ENCODE measurements around the gene DGCR6L. TPM values are rescaled to one million over a fixed set of nuclear protein-coding genes. Genes with fewer than 3 reads are reported as not detected.
"Not testable (repeated sequence)": the region's sequence is repeated elsewhere in the genome, so short reads cannot be mapped to it uniquely, and the experiment has no call there.

DGCR6L gene
- total and polyA plus RNA-seq, 2 of the 4 experiments (the other 2 are of a cell fraction) = 65.4 to 80.4 TPM

DNA sequence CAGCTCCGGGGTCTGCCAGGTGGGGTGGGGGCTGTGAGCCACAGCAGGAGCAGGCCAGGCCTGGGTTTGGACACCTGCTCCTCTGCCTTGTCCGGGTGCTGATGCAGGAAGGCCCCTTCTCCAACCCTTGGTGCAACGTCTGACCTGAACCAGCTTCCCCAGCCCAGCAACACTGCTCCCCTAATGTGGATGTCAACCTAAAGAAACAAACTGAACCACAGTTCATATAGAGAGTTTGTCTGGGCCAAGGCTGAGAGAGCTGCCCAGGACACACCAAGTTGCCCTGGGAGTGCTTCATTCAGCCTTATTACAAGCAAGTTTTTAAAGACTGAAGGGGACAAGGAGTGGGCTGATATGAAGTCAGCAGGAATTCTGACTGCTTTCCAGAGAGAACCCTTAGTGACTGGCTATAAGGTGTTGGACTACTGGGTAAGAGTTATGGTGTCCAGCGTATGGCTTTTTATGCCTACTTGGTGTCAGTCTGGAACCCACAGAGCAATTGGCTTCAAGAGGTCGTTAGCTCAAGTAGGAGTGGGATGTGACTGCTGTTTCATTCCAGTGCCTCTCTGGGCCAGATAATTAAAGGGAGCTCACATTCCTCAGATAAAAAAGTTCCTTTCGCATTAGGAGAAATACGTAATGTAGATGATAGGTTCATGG lies 1.8 kb upstream of the DGCR6L start:
- H3K56ac ChIP-seq (ENCODE audit: extremely low read depth, insufficient read depth, low read length); H2BK120ac ChIP-seq (ENCODE audit: low read depth, low read length); H3K27me3 ChIP-seq (ENCODE audit: control insufficient read depth, insufficient read depth, low read length); H2BK20ac ChIP-seq (ENCODE audit: low read depth, low read length); ATAC-seq (ENCODE audit: low read depth); CTCF ChIA-PET; H2BK5ac ChIP-seq (ENCODE audit: low read depth, low read length, poor library complexity, severe bottlenecking); H3K4me3 ChIP-seq (ENCODE audit: insufficient read depth, low read depth, low read length); dilution Hi-C loops (cut with HindIII; ENCODE audit: low sequenced_read_pairs, unreplicated experiment); H2BK15ac ChIP-seq (ENCODE audit: low read depth, low read length); H3K36me3 ChIP-seq (ENCODE audit: control insufficient read depth, insufficient read depth, low read length); BruUV-seq (replicated peaks); H3K4me2 ChIP-seq (ENCODE audit: low read depth, low read length); POLR2A ChIA-PET (ENCODE audit: unreplicated experiment); H4K91ac ChIP-seq (ENCODE audit: insufficient read depth, low read depth, low read length); H2AFZ ChIP-seq (replicated peaks; ENCODE audit: low read length, poor library complexity); DNase-seq; H2AK9ac ChIP-seq (replicated peaks; ENCODE audit: low read depth, low read length, poor library complexity); H3K4ac ChIP-seq (ENCODE audit: low read depth, low read length); H3K27ac ChIP-seq (ENCODE audit: insufficient read depth, low read length); H3K9ac ChIP-seq (ENCODE audit: low read depth, low read length); H3K18ac ChIP-seq (ENCODE audit: low read depth, low read length); H3K9me3 ChIP-seq (ENCODE audit: control insufficient read depth, insufficient read depth, low read length); in situ Hi-C loops (cut with MboI; ENCODE audit: low sequenced_read_pairs); H4K5ac ChIP-seq (ENCODE audit: low read depth, low read length); H3K23ac ChIP-seq (ENCODE audit: low read depth, low read length): not testable (repeated sequence)
- Histone ChIP-seq H3K4me1 (ENCODE audit: control insufficient read depth, insufficient read depth, low read length) (peaks cover 24% of the 10 kb centered on the region), H3K14ac (replicated peaks; ENCODE audit: low read depth, low read length) (peak overlapping the region; percentile 8; the same call in 1 of the 2 replicates), H3K79me1 (ENCODE audit: low read depth in 1 of 2, low read length in 2 of 2) (peaks cover 24 to 64% of the 10 kb centered on the region in 2 experiments), H3K9me1 (ENCODE audit: insufficient read depth, low read length) (peaks cover 23% of the 10 kb centered on the region), H4K8ac (ENCODE audit: low read depth in 2 of 2, low read length in 2 of 2) (peak overlapping the region in 1 of 2 experiments; percentile 42; a peak in 1 of 4 replicates), H2AK5ac (ENCODE audit: low read depth, low read length) (peak overlapping the region; percentile 40), H4K20me1 (ENCODE audit: insufficient read depth, low read length) (peaks cover 21% of the 10 kb centered on the region)
- intact Hi-C loops (cut with micrococcal nuclease) = loop anchor here (2.0 kb wide), 1 partner anchor 73 kb away; the partner anchor contains the start of gene ZNF74
- WGBS, 2 experiments (ENCODE audit: extremely low coverage in 2 of 2, insufficient read length in 1 of 2) = 77% methylated on average over 2 of the region's 7 CpGs; no CpG with 5 or more reads in 1 of the 2 experiments

DNA sequence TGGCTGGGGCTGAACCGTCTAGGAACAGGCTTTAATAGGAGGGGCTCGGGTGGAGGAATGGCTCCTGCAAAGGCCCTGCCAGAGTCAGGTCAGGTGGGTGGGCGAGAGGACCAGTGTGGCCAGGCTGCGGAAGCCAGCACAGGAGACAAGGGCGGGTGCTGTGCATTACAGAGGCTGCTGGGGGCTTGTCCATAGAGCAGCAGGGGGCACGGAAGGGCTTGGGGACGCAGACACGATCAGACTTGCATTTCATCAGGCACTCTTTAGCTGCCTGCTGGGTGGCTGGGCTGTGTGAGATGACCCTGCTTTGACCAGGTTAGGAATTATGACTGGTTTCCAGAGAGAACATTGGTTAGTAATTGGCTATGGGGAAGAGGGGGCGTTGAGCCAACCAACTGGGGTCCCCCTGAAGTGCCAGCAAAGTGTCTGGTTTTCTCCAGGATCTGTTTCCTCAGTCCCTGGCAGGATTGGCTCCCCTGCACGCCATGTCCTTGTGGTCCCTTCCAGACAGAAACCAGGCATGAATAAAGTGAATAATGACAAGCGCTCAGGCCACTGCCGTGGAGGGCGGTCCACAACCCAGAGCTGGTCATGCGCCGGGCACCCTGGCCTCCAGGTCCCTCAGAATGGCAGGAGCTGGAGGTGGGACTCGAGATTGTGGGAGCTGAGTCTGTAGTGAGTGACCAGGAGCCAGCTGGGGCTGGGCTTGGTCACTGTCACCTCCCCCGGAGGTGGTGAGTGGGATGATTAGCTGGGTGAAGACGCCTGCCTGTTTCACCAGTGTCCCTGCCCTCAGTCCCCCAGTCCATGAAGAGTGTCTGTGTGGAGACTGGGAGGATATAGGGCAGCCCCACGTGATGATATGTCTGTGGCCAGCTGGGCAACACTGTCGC lies 1.0 kb upstream of the DGCR6L start:
- H2BK20ac ChIP-seq (ENCODE audit: low read depth, low read length); DNase-seq: not testable (repeated sequence)
- intact Hi-C loops (cut with micrococcal nuclease) = loop anchor here (2.0 kb wide), 1 partner anchor 74 kb away; the partner anchor contains the start of gene ZNF74

More for the DNA sequence above, 1.0 kb upstream of the DGCR6L start:
- H3K27ac ChIP-seq (ENCODE audit: insufficient read depth, low read length) = peak overlapping the region; percentile 96
- H2BK15ac ChIP-seq (ENCODE audit: low read depth, low read length); H3K27me3 ChIP-seq (ENCODE audit: control insufficient read depth, insufficient read depth, low read length); CTCF ChIA-PET; POLR2A ChIA-PET (ENCODE audit: unreplicated experiment); in situ Hi-C loops (cut with MboI; ENCODE audit: low sequenced_read_pairs); ATAC-seq (ENCODE audit: low read depth); H3K36me3 ChIP-seq (ENCODE audit: control insufficient read depth, insufficient read depth, low read length); H3K56ac ChIP-seq (ENCODE audit: extremely low read depth, insufficient read depth, low read length); dilution Hi-C loops (cut with HindIII; ENCODE audit: low sequenced_read_pairs, unreplicated experiment); H3K9me3 ChIP-seq (ENCODE audit: control insufficient read depth, insufficient read depth, low read length): not testable (repeated sequence)
- H3K9me1 ChIP-seq (ENCODE audit: insufficient read depth, low read length) = peaks cover 23% of the 10 kb centered on the region
- H3K4me2 ChIP-seq (ENCODE audit: low read depth, low read length) = peak overlapping the region; percentile 94
- peak overlapping the region; percentile 22 for H3K18ac ChIP-seq (ENCODE audit: low read depth, low read length)
- peak overlapping the region; percentile 59; the same call in 1 of the 2 replicates for H2BK120ac ChIP-seq (ENCODE audit: low read depth, low read length)
- peak overlapping the region; percentile 72 to 87; a peak in 3 of 4 replicates for H4K8ac ChIP-seq (ENCODE audit: low read depth in 2 of 2, low read length in 2 of 2)
- peak overlapping the region; percentile 98 for H3K4me3 ChIP-seq (ENCODE audit: insufficient read depth, low read depth, low read length)
- peaks cover 24 to 65% of the 10 kb centered on the region in 2 experiments for H3K79me1 ChIP-seq (ENCODE audit: low read depth in 1 of 2, low read length in 2 of 2)
- H4K20me1 ChIP-seq (ENCODE audit: insufficient read depth, low read length) = peaks cover 21% of the 10 kb centered on the region
- H3K4me1 ChIP-seq (ENCODE audit: control insufficient read depth, insufficient read depth, low read length) = peaks cover 24% of the 10 kb centered on the region
- peak overlapping the region; percentile 96 for H3K9ac ChIP-seq (ENCODE audit: low read depth, low read length)
- H3K14ac ChIP-seq (replicated peaks; ENCODE audit: low read depth, low read length) = peak overlapping the region; percentile 95
- 3% methylated on average over 6 of the region's 20 CpGs; no CpG with 5 or more reads in 1 of the 2 experiments for WGBS, 2 experiments (ENCODE audit: extremely low coverage in 2 of 2, insufficient read length in 1 of 2)
- H2BK5ac ChIP-seq (ENCODE audit: low read depth, low read length, poor library complexity, severe bottlenecking) = peak overlapping the region; percentile 90
- BruUV-seq (replicated peaks) = TSS peak; percentile 50
- H3K23ac ChIP-seq (ENCODE audit: low read depth, low read length) = peak overlapping the region; percentile 49; the same call in 1 of the 2 replicates
- H4K5ac ChIP-seq (ENCODE audit: low read depth, low read length) = peak overlapping the region; percentile 91
- H4K91ac ChIP-seq (ENCODE audit: insufficient read depth, low read depth, low read length) = peak overlapping the region; percentile 80
- peak overlapping the region; percentile 91 for H3K4ac ChIP-seq (ENCODE audit: low read depth, low read length)
- peak overlapping the region; percentile 96 for H2AK9ac ChIP-seq (replicated peaks; ENCODE audit: low read depth, low read length, poor library complexity)
- peak overlapping the region; percentile 92 for H2AFZ ChIP-seq (replicated peaks; ENCODE audit: low read length, poor library complexity)
- peak overlapping the region; percentile 87 for H2AK5ac ChIP-seq (ENCODE audit: low read depth, low read length)
